Measurements from ENCODE around the gene AFF1.

- TF ChIP-seq POLR2A (IDR thresholded peaks at IDR 0.05) (no peak), CTCF (IDR thresholded peaks at IDR 0.05) (no peak)
Observed at GRCh38 chr4:87088186-87088585, 153.4 kb downstream of the AFF1 start.
